Activated T-helper 1 cell treated with anti-CD3 and anti-CD28 coated beads, Interleukin-12 subunit alpha, Interleukin-12 subunit beta, Interleukin-2, Interleukin-4 antibody, amounts not matched to agents 30 ng/mL and 10 ng/mL and 1 ng/mL, durations not matched to agents 14 hours and 24 hours and 36 hours (primary cell): Measurements from ENCODE around the gene TUBA3C. TPM values are rescaled to one million over a fixed set of nuclear protein-coding genes. Genes with fewer than 3 reads are reported as not detected.
"Not testable (repeated sequence)": the region's sequence is repeated elsewhere in the genome, so short reads cannot be mapped to it uniquely, and the experiment has no call there.

Source experiments
- DNase-seq: peaks from one replicate; pipeline ENCODE4 v3.0.0; 2021; ENCODE audit warnings: low spot score
- H3K27ac Mint-ChIP-seq: one replicate; pipeline ENCODE4 v1.8.0; 2021; ENCODE audit warnings: mild to moderate bottlenecking, mixed read lengths
- H3K27me3 Mint-ChIP-seq: one replicate; pipeline ENCODE4 v1.8.0; 2022; ENCODE audit warnings: mild to moderate bottlenecking, moderate library complexity, mixed read lengths; ENCODE audit not compliant: insufficient read depth
- H3K36me3 Mint-ChIP-seq: one replicate; pipeline ENCODE4 v1.8.0; 2021; ENCODE audit warnings: low read depth, mixed read lengths
- H3K4me1 Mint-ChIP-seq: one replicate; pipeline ENCODE4 v1.8.0; 2021; ENCODE audit warnings: low read depth, mixed read lengths
- H3K4me3 Mint-ChIP-seq: one replicate; pipeline ENCODE4 v1.8.0; 2021; ENCODE audit warnings: mild to moderate bottlenecking, moderate library complexity, mixed read lengths
- H3K9me3 Mint-ChIP-seq: one replicate; pipeline ENCODE4 v1.8.0; 2021; ENCODE audit warnings: mixed read lengths
- intact Hi-C: fragments of 100-400 bp; cut with micrococcal nuclease; formaldehyde crosslinking; loops from one replicate; pipeline ENCODE4 v1.15.1; 2024
- total RNA-seq: library from RNA; stranded (reverse); gene quantifications from 2 replicates; pipeline ENCODE4 v1.2.3, GENCODE V29; 2022

TUBA3C gene
- total RNA-seq, 1 donor from 2014 or later, result not detected

DNA sequence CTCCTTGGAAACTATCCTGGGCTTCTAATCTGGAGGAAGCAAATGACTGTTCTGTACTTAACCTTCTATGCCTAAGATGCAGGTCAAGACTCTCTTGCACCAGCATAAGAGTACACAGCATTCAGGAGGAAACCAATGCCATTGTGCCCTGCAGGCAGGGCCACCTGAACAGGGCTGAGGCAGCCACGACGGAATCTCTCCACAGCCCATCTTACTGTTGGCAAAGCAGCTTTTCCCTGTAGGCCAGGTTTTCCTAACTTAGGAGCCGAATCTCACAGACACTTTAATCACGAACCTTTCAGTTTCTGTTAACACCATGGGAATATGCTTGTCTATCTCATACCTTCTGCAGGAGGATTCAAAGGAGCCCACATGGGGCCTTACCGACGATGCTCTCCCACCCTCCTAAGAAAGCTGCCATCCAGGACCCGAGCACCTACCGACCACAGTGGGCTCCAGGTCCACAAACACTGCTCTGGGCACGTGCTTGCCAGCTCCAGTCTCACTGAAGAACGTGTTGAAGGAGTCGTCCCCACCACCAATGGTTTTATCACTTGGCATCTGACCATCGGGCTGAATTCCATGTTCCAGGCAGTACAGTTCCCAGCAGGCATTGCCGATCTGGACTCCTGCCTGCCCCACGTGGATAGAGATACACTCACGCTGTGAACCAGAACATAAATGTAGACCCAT lies 2.6 kb downstream of the TUBA3C start:
- no peaks in the 10 kb centered on the region for H3K27me3 Mint-ChIP-seq
- intact Hi-C loops, result no loop called here
- no peak overlapping the region for H3K4me3 Mint-ChIP-seq
- H3K4me1 Mint-ChIP-seq, result no peaks in the 10 kb centered on the region
- no peak for DNase-seq
- peaks cover 14% of the 10 kb centered on the region for H3K9me3 Mint-ChIP-seq
- no peak overlapping the region for H3K27ac Mint-ChIP-seq
- no peaks in the 10 kb centered on the region for H3K36me3 Mint-ChIP-seq

DNA sequence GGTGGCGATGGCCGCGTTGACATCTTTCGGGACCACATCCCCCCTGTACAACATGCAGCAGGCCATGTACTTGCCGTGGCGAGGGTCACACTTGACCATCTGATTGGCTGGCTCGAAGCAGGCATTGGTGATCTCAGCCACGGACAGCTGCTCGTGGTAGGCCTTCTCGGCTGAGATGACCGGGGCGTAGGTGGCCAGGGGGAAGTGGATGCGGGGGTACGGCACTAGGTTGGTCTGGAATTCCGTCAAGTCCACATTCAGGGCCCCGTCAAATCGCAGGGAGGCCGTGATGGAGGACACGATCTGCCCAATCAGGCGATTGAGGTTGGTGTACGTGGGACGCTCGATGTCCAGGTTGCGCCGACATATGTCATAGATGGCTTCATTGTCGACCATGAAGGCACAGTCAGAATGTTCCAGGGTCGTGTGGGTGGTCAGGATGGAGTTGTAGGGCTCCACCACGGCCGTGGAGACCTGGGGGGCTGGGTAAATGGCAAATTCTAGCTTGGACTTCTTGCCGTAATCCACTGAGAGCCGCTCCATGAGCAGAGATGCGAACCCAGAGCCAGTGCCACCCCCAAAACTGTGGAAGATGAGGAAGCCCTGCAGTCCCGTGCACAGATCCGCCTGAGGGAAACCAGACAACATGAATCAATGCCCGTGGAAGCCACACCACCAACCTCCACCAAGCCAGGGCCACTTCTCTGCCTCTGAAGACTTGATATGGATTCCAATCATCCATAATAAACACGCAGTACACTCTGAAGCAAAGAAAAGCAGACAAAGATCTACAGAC lies 4.4 kb downstream of the TUBA3C start:
- H3K9me3 Mint-ChIP-seq, result peaks cover 14% of the 10 kb centered on the region
- intact Hi-C loops, H3K27me3 Mint-ChIP-seq, H3K4me3 Mint-ChIP-seq, H3K27ac Mint-ChIP-seq, H3K4me1 Mint-ChIP-seq, H3K36me3 Mint-ChIP-seq, DNase-seq: not testable (repeated sequence)

DNA sequence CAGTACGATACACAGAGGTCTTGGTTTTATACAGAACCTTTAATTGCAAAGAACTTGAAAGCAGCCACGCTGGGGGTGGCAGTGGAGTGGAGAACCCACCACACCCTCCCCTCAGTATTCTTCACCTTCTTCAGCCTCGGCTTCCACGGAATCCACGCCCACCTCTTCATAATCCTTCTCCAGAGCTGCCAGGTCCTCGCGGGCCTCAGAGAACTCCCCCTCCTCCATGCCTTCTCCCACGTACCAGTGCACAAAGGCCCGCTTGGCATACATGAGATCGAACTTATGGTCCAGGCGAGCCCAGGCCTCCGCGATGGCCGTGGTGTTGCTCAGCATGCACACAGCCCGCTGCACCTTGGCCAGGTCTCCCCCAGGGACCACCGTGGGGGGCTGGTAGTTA lies 7.9 kb downstream of the TUBA3C start:
- peaks cover 9% of the 10 kb centered on the region for H3K9me3 Mint-ChIP-seq
- DNase-seq, result no peak
- no peak overlapping the region for H3K27ac Mint-ChIP-seq
- H3K36me3 Mint-ChIP-seq, result no peaks in the 10 kb centered on the region
- no peaks in the 10 kb centered on the region for H3K4me1 Mint-ChIP-seq
- intact Hi-C loops, result no loop called here
- H3K27me3 Mint-ChIP-seq, result no peaks in the 10 kb centered on the region
- H3K4me3 Mint-ChIP-seq, result no peak overlapping the region

DNA sequence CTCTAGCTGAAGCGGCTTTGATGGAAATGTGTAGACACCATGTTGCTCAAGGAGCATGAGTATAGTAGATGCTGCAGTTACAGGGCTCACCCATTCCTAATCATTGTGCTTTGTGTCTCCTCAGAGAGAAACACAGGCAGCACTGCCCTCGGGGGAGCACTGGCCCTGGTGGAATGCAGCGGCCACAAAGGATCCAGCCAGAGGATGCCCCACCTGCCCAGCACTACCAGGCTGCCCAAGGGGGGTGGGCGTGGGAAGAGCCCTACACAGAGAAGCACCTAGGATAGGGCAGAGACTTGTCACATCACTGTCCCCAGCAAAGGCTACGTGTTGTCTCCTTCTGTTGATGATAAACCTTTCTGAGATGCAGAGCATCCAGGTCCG lies 9.0 kb downstream of the TUBA3C start:
- DNase-seq, result no peak
- peaks cover 4% of the 10 kb centered on the region for H3K9me3 Mint-ChIP-seq
- H3K27ac Mint-ChIP-seq, result no peak overlapping the region
- H3K27me3 Mint-ChIP-seq, result no peaks in the 10 kb centered on the region
- H3K4me3 Mint-ChIP-seq, result no peak overlapping the region
- no peaks in the 10 kb centered on the region for H3K36me3 Mint-ChIP-seq
- intact Hi-C loops, result no loop called here
- H3K4me1 Mint-ChIP-seq, result no peaks in the 10 kb centered on the region

DNA sequence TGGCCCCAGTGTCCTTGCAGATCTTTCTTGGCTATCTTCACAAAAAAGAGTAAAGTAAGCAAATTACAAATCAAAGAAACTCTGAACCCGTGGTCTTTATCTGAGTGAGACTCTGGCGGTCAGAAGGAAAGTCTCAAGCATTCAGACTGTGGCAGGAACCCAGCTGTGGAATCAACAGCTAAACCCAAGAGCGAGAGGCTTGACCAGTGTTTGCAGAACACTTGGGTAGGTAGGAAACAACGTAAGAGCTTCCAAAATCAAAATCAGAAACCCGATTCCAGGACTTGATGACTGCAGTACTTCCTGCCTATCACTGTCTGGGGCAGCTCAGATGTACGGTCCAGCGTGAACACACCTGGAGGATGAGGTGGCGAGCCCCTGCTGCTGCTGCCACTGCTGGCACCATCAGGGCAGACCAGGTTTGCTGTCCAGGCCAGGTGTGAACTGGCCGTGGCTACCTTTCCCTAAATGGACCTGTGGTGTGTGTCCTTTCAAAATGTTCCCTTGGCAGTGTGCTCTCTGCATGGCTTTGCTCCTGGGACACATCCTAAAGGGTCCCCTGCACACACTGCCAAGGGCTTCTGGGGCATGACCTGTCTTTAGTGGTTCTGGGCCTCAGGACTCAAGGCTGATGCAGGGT lies 9.5 kb downstream of the TUBA3C start:
- no peak overlapping the region for H3K4me3 Mint-ChIP-seq

DNA sequence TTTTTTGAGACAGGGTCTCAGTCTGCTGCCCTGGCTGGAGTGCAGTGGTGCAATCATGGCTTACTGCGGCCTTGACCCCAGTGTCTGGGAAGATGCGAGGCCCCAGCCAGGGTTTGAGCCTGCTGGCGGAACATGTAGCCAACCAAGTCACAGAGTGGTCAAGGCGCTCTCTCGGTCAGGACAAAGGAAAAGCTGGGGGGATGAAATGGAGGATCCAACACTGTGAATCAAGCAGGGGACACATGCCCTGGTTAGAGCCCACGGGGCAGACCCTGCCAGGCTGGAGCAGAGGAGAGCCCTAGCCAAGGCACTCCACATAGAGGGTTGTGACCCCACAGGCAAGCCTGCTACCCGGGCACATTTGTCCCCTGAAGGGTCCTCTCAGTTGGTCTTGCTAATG lies 10.1 kb downstream of the TUBA3C start:
- no peaks in the 10 kb centered on the region for H3K36me3 Mint-ChIP-seq
- intact Hi-C loops, result no loop called here
- no peak overlapping the region for H3K27ac Mint-ChIP-seq
- H3K9me3 Mint-ChIP-seq, result peaks cover 4% of the 10 kb centered on the region
- H3K27me3 Mint-ChIP-seq, result no peaks in the 10 kb centered on the region
- no peaks in the 10 kb centered on the region for H3K4me1 Mint-ChIP-seq
- H3K4me3 Mint-ChIP-seq, result no peak overlapping the region
- no peak for DNase-seq

More for the DNA sequence above, 9.5 kb downstream of the TUBA3C start:
- Mint-ChIP-seq H3K9me3 (peaks cover 4% of the 10 kb centered on the region), H3K27ac (no peak overlapping the region), H3K27me3 (no peaks in the 10 kb centered on the region), H3K36me3 (no peaks in the 10 kb centered on the region), H3K4me1 (no peaks in the 10 kb centered on the region)
- DNase-seq, result no peak
- intact Hi-C loops, result no loop called here

DNA sequence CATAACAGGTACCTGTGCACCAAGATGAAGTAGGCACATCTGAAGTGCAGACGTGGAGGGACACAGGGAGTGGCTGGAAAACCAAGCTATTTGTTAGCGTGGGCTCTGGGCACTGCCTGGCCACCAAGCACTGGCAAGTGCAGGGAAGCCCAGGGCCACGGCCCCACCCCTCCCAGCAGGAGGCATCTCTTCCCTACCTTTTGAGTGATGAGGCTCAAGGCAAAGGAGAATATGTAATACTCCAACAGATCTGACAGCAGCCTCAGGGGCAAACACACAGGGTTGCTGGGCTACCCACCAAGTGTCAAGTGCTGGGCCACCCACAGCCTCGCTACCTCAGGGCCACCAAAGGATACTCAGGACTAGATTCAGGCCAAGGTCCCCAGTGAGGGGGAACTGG lies 11.6 kb downstream of the TUBA3C start:
- no peaks in the 10 kb centered on the region for H3K36me3 Mint-ChIP-seq
- no peaks in the 10 kb centered on the region for H3K4me1 Mint-ChIP-seq
- no peaks in the 10 kb centered on the region for H3K9me3 Mint-ChIP-seq
- intact Hi-C loops, result no loop called here
- no peak overlapping the region for H3K4me3 Mint-ChIP-seq
- H3K27ac Mint-ChIP-seq, result no peak overlapping the region
- H3K27me3 Mint-ChIP-seq, result no peaks in the 10 kb centered on the region
- no peak for DNase-seq

DNA sequence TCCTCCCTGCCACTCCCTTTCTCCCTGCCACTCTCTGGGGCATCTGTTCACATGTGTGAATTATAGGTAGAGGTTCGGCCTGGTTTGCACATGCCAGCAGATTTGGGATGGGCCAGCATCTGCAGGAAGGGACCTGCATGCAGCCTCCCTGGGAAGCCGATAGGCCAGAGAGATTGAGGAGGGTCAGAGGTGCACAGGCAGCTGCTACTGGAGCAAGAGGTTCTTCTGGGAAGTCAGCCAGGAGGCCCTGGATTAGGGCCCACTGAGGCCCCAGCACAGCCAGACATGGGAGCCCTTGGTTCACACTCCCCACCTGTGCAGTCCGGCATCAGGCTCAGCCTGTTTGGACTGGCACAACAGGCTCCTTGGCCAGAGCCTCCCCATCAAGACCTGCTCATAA lies 12.1 kb downstream of the TUBA3C start:
- Mint-ChIP-seq H3K9me3 (no peaks in the 10 kb centered on the region), H3K4me1 (no peaks in the 10 kb centered on the region), H3K27ac (no peak overlapping the region), H3K4me3 (no peak overlapping the region), H3K36me3 (no peaks in the 10 kb centered on the region), H3K27me3 (no peaks in the 10 kb centered on the region)
- no peak for DNase-seq
- intact Hi-C loops, result no loop called here

DNA sequence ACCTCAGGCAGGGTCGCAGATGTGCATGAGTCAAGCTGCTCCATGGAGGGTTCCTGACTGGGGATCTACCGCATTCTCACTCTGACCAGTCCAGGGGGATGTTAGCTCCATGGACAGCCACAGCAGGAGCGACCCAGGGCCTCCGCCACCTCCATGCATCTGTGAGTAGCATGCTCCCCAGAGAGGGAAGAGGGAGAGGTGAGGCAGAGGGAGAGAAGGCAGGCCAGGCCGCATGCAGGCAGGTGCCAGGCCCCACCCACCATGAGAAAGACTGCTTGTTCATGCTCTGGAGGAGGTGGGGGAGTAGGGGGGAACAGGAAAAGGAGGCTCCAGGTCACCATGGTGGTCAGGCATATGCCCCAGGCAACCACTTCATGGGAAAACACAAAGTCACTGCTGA lies 20.3 kb downstream of the TUBA3C start:
- no peak overlapping the region for H3K27ac Mint-ChIP-seq
- no peaks in the 10 kb centered on the region for H3K4me1 Mint-ChIP-seq
- H3K36me3 Mint-ChIP-seq, result no peaks in the 10 kb centered on the region
- H3K9me3 Mint-ChIP-seq, result peaks cover 8% of the 10 kb centered on the region
- intact Hi-C loops, result no loop called here
- H3K4me3 Mint-ChIP-seq, result no peak overlapping the region
- no peak for DNase-seq
- H3K27me3 Mint-ChIP-seq, result no peaks in the 10 kb centered on the region

DNA sequence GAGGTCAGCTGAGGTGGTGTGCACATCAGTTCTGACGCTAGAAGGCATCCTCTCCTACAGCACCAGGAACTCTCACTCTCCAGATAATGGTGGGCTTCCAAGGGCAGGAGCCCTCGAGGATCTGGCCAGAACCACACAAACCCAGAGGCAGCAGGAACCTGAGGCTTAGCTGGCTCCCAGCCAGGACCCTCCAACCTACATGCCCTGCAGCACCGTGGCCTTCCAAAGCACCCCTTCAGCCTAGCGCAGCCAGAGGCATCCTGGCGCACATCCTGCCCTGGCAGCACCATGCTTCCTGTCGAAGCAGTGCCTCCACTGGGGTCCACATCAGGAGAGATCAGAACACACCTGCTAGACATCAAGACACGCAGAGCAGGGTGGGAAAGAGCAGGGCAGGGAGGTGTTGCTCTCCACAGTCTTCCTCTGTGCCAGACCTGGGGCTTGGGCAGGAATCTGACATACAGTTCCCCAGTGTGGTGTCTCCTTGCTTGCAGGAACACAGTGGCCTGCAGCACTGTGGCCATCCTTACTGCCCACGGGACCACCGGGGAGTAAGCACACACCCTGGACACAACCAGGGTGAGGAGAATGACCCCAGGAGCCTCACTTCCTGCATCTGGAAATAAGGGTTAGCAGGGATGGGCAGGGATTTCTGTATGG lies 21.7 kb downstream of the TUBA3C start:
- peaks cover 8% of the 10 kb centered on the region for H3K9me3 Mint-ChIP-seq
- no peaks in the 10 kb centered on the region for H3K36me3 Mint-ChIP-seq
- DNase-seq, result no peak
- H3K27me3 Mint-ChIP-seq, result no peaks in the 10 kb centered on the region
- no peak overlapping the region for H3K4me3 Mint-ChIP-seq
- intact Hi-C loops, result no loop called here
- H3K4me1 Mint-ChIP-seq, result no peaks in the 10 kb centered on the region
- H3K27ac Mint-ChIP-seq, result no peak overlapping the region

DNA sequence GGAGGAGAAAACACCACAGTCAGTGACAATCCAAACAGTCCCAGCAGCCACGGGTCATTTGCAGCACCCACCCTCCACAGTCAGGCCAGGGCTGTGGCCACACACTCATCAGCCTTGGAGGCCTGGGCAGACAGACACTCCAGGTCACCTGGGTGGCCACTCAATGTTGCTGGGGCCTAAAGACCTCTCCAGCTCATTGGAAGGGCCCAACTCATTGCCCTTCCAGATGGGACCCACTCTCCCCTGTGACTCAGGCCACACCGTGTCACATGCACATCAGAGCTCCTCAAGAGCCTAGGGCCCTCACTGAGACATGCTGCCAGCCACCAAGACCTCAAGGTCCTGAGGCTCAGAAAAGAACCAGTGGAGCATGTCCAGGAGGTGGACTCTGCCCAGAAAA lies 22.4 kb downstream of the TUBA3C start:
- H3K4me3 Mint-ChIP-seq, result no peak overlapping the region
- intact Hi-C loops, result no loop called here
- DNase-seq, result no peak
- no peaks in the 10 kb centered on the region for H3K27me3 Mint-ChIP-seq
- no peak overlapping the region for H3K27ac Mint-ChIP-seq
- H3K9me3 Mint-ChIP-seq, result peaks cover 7% of the 10 kb centered on the region
- H3K36me3 Mint-ChIP-seq, result no peaks in the 10 kb centered on the region
- H3K4me1 Mint-ChIP-seq, result no peaks in the 10 kb centered on the region

DNA sequence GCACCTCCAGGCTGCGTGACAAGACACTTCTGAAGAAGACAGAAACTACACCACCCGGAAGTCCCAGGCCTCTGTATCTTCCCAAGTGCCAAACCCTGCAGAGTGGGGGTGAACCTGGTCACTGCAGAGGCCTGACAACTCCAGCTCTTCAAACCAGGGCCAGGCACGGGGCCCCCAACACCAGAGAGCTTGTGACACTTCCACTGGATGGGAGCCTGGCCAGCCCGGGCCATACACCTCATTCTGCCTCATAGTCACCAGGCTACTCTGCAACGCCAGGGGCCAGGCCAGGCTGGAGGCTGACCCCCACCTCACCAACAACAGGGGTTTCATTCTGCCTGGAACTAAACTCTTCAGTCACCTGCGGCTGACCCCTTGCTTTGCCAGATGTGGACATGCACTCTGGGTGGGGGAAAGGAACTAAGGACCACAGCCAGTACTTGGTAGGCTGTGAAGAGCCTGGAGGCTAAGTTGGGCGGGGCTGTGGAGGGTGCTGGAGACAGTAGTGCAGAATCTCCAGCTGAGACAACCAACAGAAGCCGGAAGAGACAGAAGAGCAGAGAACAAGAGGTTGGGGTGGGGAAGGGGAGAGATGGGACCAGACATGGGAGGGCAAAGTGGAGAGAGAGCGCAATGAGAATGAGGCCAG lies 23.0 kb downstream of the TUBA3C start:
- DNase-seq, result no peak
- intact Hi-C loops, result no loop called here
- Mint-ChIP-seq H3K27me3 (no peaks in the 10 kb centered on the region), H3K9me3 (peaks cover 4% of the 10 kb centered on the region), H3K4me1 (no peaks in the 10 kb centered on the region), H3K27ac (no peak overlapping the region), H3K36me3 (no peaks in the 10 kb centered on the region), H3K4me3 (no peak overlapping the region)
